IMR-90 (cell line): ENCODE data around the gene SLAMF6.

ENCODE experiments used
- CEBPB ChIP-seq: IDR thresholded peaks from 2 replicates; pipeline ENCODE4 v1.6.1; 2012; ENCODE audit warnings: low read depth, low read length, improper control_type of control experiment
- CTCF ChIP-seq: conservative IDR thresholded peaks from 2 replicates; pipeline ENCODE4 v1.5.1; 2012; ENCODE audit warnings: mild to moderate bottlenecking, low read depth, low read length, improper control_type of control experiment
- MXI1 ChIP-seq: IDR thresholded peaks from 2 replicates; pipeline ENCODE4 v1.6.1; 2012; ENCODE audit warnings: low read depth, mild to moderate bottlenecking, low read length, moderate library complexity, borderline replicate concordance

GRCh38 chr1:160565564-160565963, 42.5 kb upstream of the SLAMF6 start:
- no peak for TF ChIP-seq MXI1
- TF ChIP-seq CTCF: no peak
- TF ChIP-seq CEBPB: no peak
